Skeletal muscle satellite cell (primary cell): ENCODE measurements around the gene MRI1. TPM values are rescaled to one million over a fixed set of nuclear protein-coding genes. Genes with fewer than 3 reads are reported as not detected.

ENCODE experiments used
- H3K27me3 ChIP-seq: 2 replicates; pipeline ENCODE4 v1.7.0; 2013; ENCODE audit warnings: low read length; ENCODE audit not compliant: control insufficient read depth, insufficient read depth
- H3K36me3 ChIP-seq: 2 replicates; pipeline ENCODE4 v1.7.0; 2013; ENCODE audit warnings: mild to moderate bottlenecking, control low read depth, low read length; ENCODE audit not compliant: insufficient read depth
- H3K4me1 ChIP-seq: 2 replicates; pipeline ENCODE4 v1.7.0; 2013; ENCODE audit warnings: low read length; ENCODE audit not compliant: control insufficient read depth, insufficient read depth
- H3K4me2 ChIP-seq: 2 replicates; pipeline ENCODE4 v1.7.0; 2013; ENCODE audit warnings: mild to moderate bottlenecking, low read length
- H3K4me3 ChIP-seq: 2 replicates; pipeline ENCODE4 v1.7.0; 2013; ENCODE audit warnings: low read length
- H3K9ac ChIP-seq: 2 replicates; pipeline ENCODE4 v1.7.0; 2013; ENCODE audit warnings: mild to moderate bottlenecking, low read depth, low read length, moderate library complexity
- H3K9me3 ChIP-seq: replicated peaks from 2 replicates; pipeline ENCODE4 v1.7.0; 2013; ENCODE audit warnings: mild to moderate bottlenecking, control low read depth, low read length
- total RNA-seq: library from RNA; depleted of rRNA; stranded (reverse); fragments of >200 nt; gene quantifications from 2 replicates; pipeline ENCODE4 v1.2.3, GENCODE V29; 2012; rRNA removed

MRI1 gene
- total RNA-seq: 49.4 and 50.5 TPM in 2 replicates

DNA sequence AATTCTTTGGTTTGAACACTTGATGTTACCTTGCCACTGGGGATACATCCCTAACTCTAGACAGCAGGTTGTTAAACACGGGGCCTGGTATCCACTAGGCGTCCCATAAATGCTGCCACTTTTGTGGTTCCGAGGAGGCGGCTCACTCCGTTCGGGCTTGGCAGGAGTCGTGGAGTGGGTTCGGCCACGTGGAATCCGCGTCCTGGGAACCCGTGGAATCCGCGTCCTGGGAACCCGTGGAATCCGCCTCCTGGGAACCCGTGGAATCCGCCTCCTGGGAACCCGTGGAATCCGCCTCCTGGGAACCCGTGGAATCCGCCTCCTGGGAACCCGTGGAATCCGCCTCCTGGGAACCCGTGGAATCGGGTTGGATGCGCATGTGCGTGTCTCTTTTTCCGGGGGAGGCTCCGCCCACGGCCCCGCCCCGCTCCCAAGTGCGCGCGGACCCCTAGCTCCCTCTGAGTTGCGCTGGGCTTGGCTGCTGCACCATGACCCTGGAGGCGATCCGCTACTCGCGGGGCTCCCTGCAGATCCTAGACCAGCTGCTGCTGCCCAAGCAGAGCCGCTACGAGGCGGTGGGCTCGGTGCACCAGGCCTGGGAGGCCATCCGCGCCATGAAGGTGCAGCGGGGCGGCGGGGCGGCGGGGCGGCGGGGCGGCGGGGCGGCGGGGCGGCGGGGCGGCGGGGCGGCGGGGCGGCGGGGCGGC is at the start of gene MRI1:
Gene MRI1, plus strand, starts transcription at position 422 of the 707 bp plus-strand sequence. Its CDS starts 67 bp downstream, at position 489.
- H3K27me3 ChIP-seq: no peaks in the 10 kb centered on the region
- peak within 1 kb of the TSS; percentile 81 for H3K9ac ChIP-seq
- H3K9me3 ChIP-seq: no peaks in the 10 kb centered on the region
- H3K4me3 ChIP-seq: peak within 1 kb of the TSS; percentile 86
- peaks cover 12% of the 10 kb centered on the region for H3K4me1 ChIP-seq
- H3K4me2 ChIP-seq: peak within 1 kb of the TSS; percentile 96
- H3K36me3 ChIP-seq: peaks cover 37% of the 10 kb centered on the region

GRCh38 chr19:13717194-13717643 is 47.1 kb upstream of the MRI1 start:
- Histone ChIP-seq H3K9ac (no peak overlapping the region), H3K4me3 (no peak overlapping the region), H3K4me2 (no peak overlapping the region), H3K4me1 (no peaks in the 10 kb centered on the region), H3K27me3 (peaks cover 29% of the 10 kb centered on the region), H3K36me3 (no peaks in the 10 kb centered on the region), H3K9me3 (no peaks in the 10 kb centered on the region)

GRCh38 chr19:13718733-13719132 is 45.6 kb upstream of the MRI1 start:
- H3K27me3 ChIP-seq: peaks cover 20% of the 10 kb centered on the region
- no peaks in the 10 kb centered on the region for H3K36me3 ChIP-seq
- H3K4me1 ChIP-seq: no peaks in the 10 kb centered on the region
- no peaks in the 10 kb centered on the region for H3K9me3 ChIP-seq
- no peak overlapping the region for H3K4me2 ChIP-seq
- no peak overlapping the region for H3K9ac ChIP-seq
- H3K4me3 ChIP-seq: no peak overlapping the region

DNA sequence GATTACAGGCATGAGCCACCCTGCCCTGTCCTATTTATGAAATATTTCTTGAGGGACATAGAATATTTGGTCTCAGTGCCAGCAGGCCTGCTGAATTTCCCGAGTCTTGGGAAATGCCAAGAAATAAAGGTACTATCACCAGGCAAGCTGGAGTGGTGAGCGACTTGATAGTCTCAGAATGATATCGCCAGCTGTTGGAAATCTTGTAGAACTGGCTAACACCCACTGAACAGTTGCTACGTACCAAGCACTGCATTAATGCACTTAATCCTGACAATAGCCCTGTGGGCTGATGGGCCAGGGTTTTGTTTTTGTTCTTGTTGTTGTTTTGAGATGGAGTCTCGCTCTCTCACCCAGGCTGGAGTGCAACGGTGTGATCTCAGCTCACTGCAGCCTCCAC is 42.2 kb upstream of the MRI1 start:
- H3K4me1 ChIP-seq: no peaks in the 10 kb centered on the region
- no peak overlapping the region for H3K4me2 ChIP-seq
- no peaks in the 10 kb centered on the region for H3K9me3 ChIP-seq
- H3K36me3 ChIP-seq: no peaks in the 10 kb centered on the region
- H3K27me3 ChIP-seq: peaks cover 14% of the 10 kb centered on the region
- H3K9ac ChIP-seq: no peak overlapping the region
- H3K4me3 ChIP-seq: no peak overlapping the region

DNA sequence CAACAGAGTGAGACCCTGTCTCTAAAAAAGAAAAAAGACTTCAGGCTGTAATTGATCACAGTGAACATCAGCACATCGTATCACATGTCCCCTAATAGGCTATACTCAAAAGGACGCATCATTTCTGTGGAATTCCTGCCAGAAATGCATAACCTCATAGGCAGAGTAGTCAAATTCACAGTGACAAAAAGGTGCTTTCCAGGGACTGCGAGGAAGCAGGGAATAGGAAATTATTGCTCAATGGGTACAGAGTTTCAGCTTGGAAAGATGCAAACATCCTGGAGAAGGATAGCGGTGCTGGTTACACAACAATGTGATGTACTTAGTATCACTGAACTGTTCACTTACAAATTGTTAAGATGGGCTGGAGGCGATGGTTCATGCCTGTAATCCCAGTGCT is 41.1 kb upstream of the MRI1 start:
- no peaks in the 10 kb centered on the region for H3K4me1 ChIP-seq
- H3K4me3 ChIP-seq: no peak overlapping the region
- no peaks in the 10 kb centered on the region for H3K36me3 ChIP-seq
- no peaks in the 10 kb centered on the region for H3K9me3 ChIP-seq
- H3K9ac ChIP-seq: no peak overlapping the region
- peaks cover 9% of the 10 kb centered on the region for H3K27me3 ChIP-seq
- H3K4me2 ChIP-seq: no peak overlapping the region

DNA sequence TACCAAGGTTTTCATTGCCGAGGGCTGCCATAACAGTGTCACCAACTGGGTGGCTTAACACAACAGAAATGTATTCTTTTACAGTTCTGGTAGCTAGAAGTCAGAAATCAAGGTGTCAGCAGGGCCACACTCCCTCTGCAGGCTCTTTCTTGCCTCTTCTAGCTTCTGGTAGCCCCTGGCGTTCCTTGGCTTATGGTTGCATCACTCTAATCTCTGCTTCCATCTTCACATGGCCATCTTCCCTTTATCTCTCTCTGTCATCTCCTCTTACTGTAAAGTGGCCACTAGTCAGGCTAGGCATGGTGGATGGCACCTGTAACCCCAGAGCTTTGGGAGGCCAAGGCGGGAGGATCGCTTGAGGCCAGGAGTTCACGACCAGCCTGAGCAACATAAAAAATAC is 38.0 kb upstream of the MRI1 start:
- Histone ChIP-seq H3K4me2 (no peak overlapping the region), H3K27me3 (peaks cover 5% of the 10 kb centered on the region), H3K9me3 (no peaks in the 10 kb centered on the region), H3K4me3 (no peak overlapping the region), H3K4me1 (peaks cover 14% of the 10 kb centered on the region), H3K36me3 (no peaks in the 10 kb centered on the region), H3K9ac (no peak overlapping the region)

DNA sequence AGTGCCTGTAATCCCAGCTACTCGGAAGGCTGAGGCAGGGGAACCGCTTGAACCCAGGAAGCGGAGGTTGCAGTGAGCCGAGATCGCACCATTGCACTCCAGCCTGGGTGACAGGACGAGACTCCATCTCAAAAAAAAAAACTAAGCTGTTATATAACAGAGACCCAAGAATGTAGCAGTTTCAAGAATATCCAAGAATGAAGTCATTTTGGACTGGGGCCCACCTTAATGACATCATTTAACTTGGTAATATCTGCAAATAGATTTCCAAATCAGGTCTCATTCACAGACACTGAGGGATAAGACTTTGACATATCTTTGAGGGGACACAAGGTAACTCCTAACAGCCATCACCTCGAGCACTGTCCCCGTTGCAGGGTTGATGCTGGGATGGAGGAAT is 36.5 kb upstream of the MRI1 start:
- H3K9ac ChIP-seq: no peak overlapping the region
- H3K36me3 ChIP-seq: no peaks in the 10 kb centered on the region
- H3K4me1 ChIP-seq: peaks cover 21% of the 10 kb centered on the region
- no peaks in the 10 kb centered on the region for H3K9me3 ChIP-seq
- peaks cover 5% of the 10 kb centered on the region for H3K27me3 ChIP-seq
- H3K4me3 ChIP-seq: no peak overlapping the region
- no peak overlapping the region for H3K4me2 ChIP-seq

- H3K9ac ChIP-seq: no peak overlapping the region
- peaks cover 1% of the 10 kb centered on the region for H3K27me3 ChIP-seq
- no peak overlapping the region for H3K4me3 ChIP-seq
- no peaks in the 10 kb centered on the region for H3K36me3 ChIP-seq
- peaks cover 21% of the 10 kb centered on the region for H3K4me1 ChIP-seq
- no peaks in the 10 kb centered on the region for H3K9me3 ChIP-seq
- no peak overlapping the region for H3K4me2 ChIP-seq
Observed at GRCh38 chr19:13729859-13730258, 34.5 kb upstream of the MRI1 start.

GRCh38 chr19:13731147-13731964 is 33.0 kb upstream of the MRI1 start:
- H3K4me1 ChIP-seq: peaks cover 21% of the 10 kb centered on the region
- H3K4me3 ChIP-seq: peak overlapping the region; percentile 79
- no peaks in the 10 kb centered on the region for H3K27me3 ChIP-seq
- no peaks in the 10 kb centered on the region for H3K9me3 ChIP-seq
- peak overlapping the region; percentile 95 for H3K4me2 ChIP-seq
- peak overlapping the region; percentile 98 for H3K9ac ChIP-seq
- H3K36me3 ChIP-seq: no peaks in the 10 kb centered on the region

- Histone ChIP-seq H3K27me3 (no peaks in the 10 kb centered on the region), H3K4me2 (peak overlapping the region; percentile 95), H3K4me1 (peaks cover 21% of the 10 kb centered on the region), H3K9ac (peak overlapping the region; percentile 98), H3K4me3 (peak overlapping the region; percentile 79), H3K9me3 (no peaks in the 10 kb centered on the region), H3K36me3 (no peaks in the 10 kb centered on the region)
Observed at GRCh38 chr19:13732337-13732736, 32.0 kb upstream of the MRI1 start.

GRCh38 chr19:13734751-13735150 is 29.6 kb upstream of the MRI1 start:
- Histone ChIP-seq H3K9me3 (no peaks in the 10 kb centered on the region), H3K9ac (no peak overlapping the region), H3K4me3 (no peak overlapping the region), H3K4me1 (peaks cover 19% of the 10 kb centered on the region), H3K27me3 (no peaks in the 10 kb centered on the region), H3K4me2 (no peak overlapping the region), H3K36me3 (no peaks in the 10 kb centered on the region)
